Measurements from ENCODE around the gene FN1. TPM values are rescaled to one million over a fixed set of nuclear protein-coding genes. Genes with fewer than 3 reads are reported as not detected.

FN1 gene
- total and polyA plus RNA-seq, 2 of the 8 experiments (the other 6 are each of a cell fraction or from before 2014, with no cell fraction given) = 42.9 to 109 TPM

DNA sequence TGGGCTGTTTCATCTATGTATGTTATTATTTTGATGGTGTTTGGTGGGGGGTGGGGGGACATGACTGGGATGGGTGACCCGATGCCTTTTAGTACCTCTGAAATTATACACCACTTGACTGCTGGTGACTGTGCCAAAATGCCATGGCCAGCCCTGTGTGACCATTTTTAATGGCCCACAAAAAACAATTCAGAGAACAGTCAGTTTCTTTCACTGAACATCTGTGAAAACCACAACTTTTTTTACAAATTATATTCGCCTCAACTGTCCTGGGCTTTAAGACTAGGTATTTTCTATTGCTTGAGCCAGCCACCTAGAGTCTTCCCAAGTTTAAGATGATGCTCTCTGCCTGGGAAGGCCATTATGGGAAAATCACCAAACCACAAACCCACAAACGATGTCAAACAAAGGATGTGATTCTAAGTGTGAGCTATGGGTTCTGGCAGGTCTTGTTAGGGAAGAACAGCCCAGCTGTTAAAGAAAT, 33.9 kb downstream of the FN1 start (continued):
- TF ChIP-seq JUN (IDR thresholded peaks at IDR 0.05; ENCODE audit: low read depth, low read length) (no peak), BCL11A (IDR thresholded peaks at IDR 0.05; ENCODE audit: low read depth in 2 of 2, low read length in 2 of 2) (no peak)
